H1 (cell line): ENCODE results near the gene EML1. TPM values are rescaled to one million over a fixed set of nuclear protein-coding genes. Genes with fewer than 3 reads are reported as not detected.

ENCODE experiments used
- CTCF ChIA-PET: fragments of 300-600 bp; sonication (Branson Sonifier 250); formaldehyde crosslinking; loops from one replicate; lab custom pipeline; 2021; ENCODE audit not compliant: partially characterized antibody; lab: Charles Lee
- POLR2A ChIA-PET: fragments of 300-600 bp; sonication (Branson Sonifier 250); formaldehyde crosslinking; loops from one replicate; lab custom pipeline; 2021; ENCODE audit warnings: inconsistent platforms; ENCODE audit not compliant: partially characterized antibody; lab: Charles Lee
- DNase-seq, 2 experiments: peaks; one replicate each; pipeline versions ENCODE4 v3.0.0 to v3.0.0-alpha.2; 2010 to 2022; ENCODE audit warnings: low spot score in 2 of 2, low read depth in 1 of 2, mixed read lengths in 1 of 2
- FAIRE-seq: peaks from 2 replicates; lab custom pipeline; 2011; peaks lifted over from hg19 to GRCh38; lab: Jason Lieb, UNC
- H2AFZ ChIP-seq: 2 replicates; pipeline ENCODE4 v1.8.1; 2012; ENCODE audit warnings: low read length, inconsistent platforms
- H2AK5ac ChIP-seq: 2 replicates; pipeline ENCODE4 v1.6.1; 2013; ENCODE audit warnings: low read depth, low read length
- H2BK120ac ChIP-seq: replicated peaks from 2 replicates; pipeline ENCODE3; 2013; ENCODE audit warnings: low read depth, low read length, inconsistent platforms
- H2BK12ac ChIP-seq: 2 replicates; pipeline ENCODE4 v1.6.1; 2013; ENCODE audit warnings: low read depth, low read length
- H2BK15ac ChIP-seq: 2 replicates; pipeline ENCODE4 v1.6.1; 2013; ENCODE audit warnings: low read length
- H2BK20ac ChIP-seq: 2 replicates; pipeline ENCODE4 v1.6.1; 2013; ENCODE audit warnings: low read length
- H2BK5ac ChIP-seq: 2 replicates; pipeline ENCODE4 v1.6.1; 2013; ENCODE audit warnings: low read depth, low read length
- H3K14ac ChIP-seq: 2 replicates; pipeline ENCODE4 v1.6.1; 2013; ENCODE audit warnings: inconsistent platforms; ENCODE audit not compliant: insufficient read length
- H3K18ac ChIP-seq: 2 replicates; pipeline ENCODE4 v1.6.1; 2013; ENCODE audit warnings: low read length; ENCODE audit errors: extremely low read depth
- H3K23ac ChIP-seq: 2 replicates; pipeline ENCODE4 v1.6.1; 2013; ENCODE audit warnings: inconsistent platforms; ENCODE audit not compliant: insufficient read length
- H3K23me2 ChIP-seq: 2 replicates; pipeline ENCODE4 v1.6.1; 2013; ENCODE audit warnings: low read depth, low read length
- H3K27ac ChIP-seq: 2 replicates; pipeline ENCODE4 v1.6.1; 2011; ENCODE audit warnings: low read depth, low read length, inconsistent platforms
- H3K27me3 ChIP-seq, 4 experiments: replicated peaks in 1 of 4; 1 replicate in 1 of 4; 2 replicates in 3 of 4; pipeline versions ENCODE4 v1.6.1 to v1.8.1; 2011 to 2013; ENCODE audit warnings: low read length in 3 of 4, mild to moderate bottlenecking in 3 of 4, inconsistent platforms in 2 of 4, mixed read lengths in 2 of 4, moderate library complexity in 1 of 4; ENCODE audit not compliant: control insufficient read depth in 3 of 4, insufficient read depth in 3 of 4; ENCODE audit errors: extremely low read depth in 1 of 4
- H3K36me3 ChIP-seq, 4 experiments: 2 replicates each; pipeline versions ENCODE4 v1.6.1 to v1.8.1; 2011 to 2013; ENCODE audit warnings: mild to moderate bottlenecking in 4 of 4, low read length in 3 of 4, moderate library complexity in 2 of 4, control low read depth in 1 of 4, inconsistent platforms in 1 of 4; ENCODE audit not compliant: insufficient read depth in 4 of 4, control insufficient read depth in 2 of 4
- H3K4ac ChIP-seq: replicated peaks from 2 replicates; pipeline ENCODE3; 2013; ENCODE audit warnings: low read length, low read depth, mixed read lengths, inconsistent platforms; ENCODE audit not compliant: insufficient read length
- H3K4me1 ChIP-seq, 4 experiments: replicated peaks in 1 of 4; 1 replicate in 1 of 4; 2 replicates in 3 of 4; pipeline versions ENCODE4 v1.6.1 to v1.8.1; 2011 to 2013; ENCODE audit warnings: low read length in 3 of 4, inconsistent platforms in 2 of 4, mixed read lengths in 1 of 4; ENCODE audit not compliant: insufficient read depth in 4 of 4, control insufficient read depth in 3 of 4
- H3K4me2 ChIP-seq, 2 experiments: 2 replicates each; pipeline versions ENCODE4 v1.6.1 to v1.8.1; 2011 to 2013; ENCODE audit warnings: low read depth in 2 of 2, low read length in 2 of 2, control low read depth in 1 of 2, inconsistent platforms in 1 of 2, mild to moderate bottlenecking in 1 of 2; ENCODE audit not compliant: insufficient read depth in 1 of 2
- H3K4me3 ChIP-seq, 4 experiments: fragments of 200-600, 300-600 bp in 1 of 4; sonication (generic), shearing (Covaris generic), sonication (Bioruptor Twin) in 1 of 4; 2 replicates each; pipeline versions ENCODE4 v1.5.1 to v1.8.1; 2011 to 2016; ENCODE audit warnings: low read length in 4 of 4, low read depth in 3 of 4, control low read depth in 2 of 4, inconsistent platforms in 2 of 4, mild to moderate bottlenecking in 2 of 4, mixed read lengths in 1 of 4, moderate library complexity in 1 of 4; ENCODE audit not compliant: insufficient read depth in 2 of 4; ENCODE audit errors: extremely low read depth in 1 of 4
- H3K56ac ChIP-seq: replicated peaks from 2 replicates; pipeline ENCODE3; 2013; ENCODE audit warnings: low read depth, mild to moderate bottlenecking, mixed read lengths, low read length, inconsistent platforms; ENCODE audit not compliant: insufficient read length
- H3K79me1 ChIP-seq: 2 replicates; pipeline ENCODE4 v1.6.1; 2013; ENCODE audit warnings: low read depth, low read length, control low read depth
- H3K79me2 ChIP-seq, 2 experiments: 2 replicates each; pipeline versions ENCODE4 v1.6.1 to v1.8.1; 2012 to 2013; ENCODE audit warnings: low read length in 2 of 2, mild to moderate bottlenecking in 2 of 2, inconsistent platforms in 1 of 2; ENCODE audit not compliant: insufficient read depth in 2 of 2, control insufficient read depth in 1 of 2
- H3K9ac ChIP-seq, 4 experiments: replicated peaks in 1 of 4; 1 replicate in 1 of 4; 2 replicates in 3 of 4; pipeline versions ENCODE4 v1.6.1 to v1.8.1; 2011 to 2013; ENCODE audit warnings: low read depth in 3 of 4, low read length in 3 of 4, control low read depth in 2 of 4, mild to moderate bottlenecking in 2 of 4, moderate library complexity in 2 of 4, inconsistent platforms in 1 of 4; ENCODE audit errors: extremely low read depth in 1 of 4
- H3K9me3 ChIP-seq, 2 experiments: 2 replicates each; pipeline versions ENCODE4 v1.6.1 to v1.8.1; 2012 to 2013; ENCODE audit warnings: mild to moderate bottlenecking in 2 of 2, moderate library complexity in 2 of 2, control low read depth in 1 of 2, inconsistent platforms in 1 of 2, low read depth in 1 of 2, low read length in 1 of 2, mixed read lengths in 1 of 2; ENCODE audit not compliant: insufficient read depth in 2 of 2
- H4K20me1 ChIP-seq, 2 experiments: replicated peaks in 1 of 2; 2 replicates each; pipeline versions ENCODE3 to v1.8.1; 2011 to 2013; ENCODE audit warnings: inconsistent platforms in 2 of 2, low read length in 2 of 2, mild to moderate bottlenecking in 1 of 2; ENCODE audit not compliant: insufficient read depth in 2 of 2, control insufficient read depth in 1 of 2
- H4K5ac ChIP-seq: 2 replicates; pipeline ENCODE4 v1.6.1; 2013; ENCODE audit warnings: low read length, low read depth, mixed read lengths, inconsistent platforms; ENCODE audit not compliant: insufficient read length
- H4K8ac ChIP-seq: 2 replicates; pipeline ENCODE4 v1.8.0; 2013; ENCODE audit warnings: mild to moderate bottlenecking, moderate library complexity, low read length, inconsistent platforms; ENCODE audit not compliant: insufficient read depth; ENCODE audit errors: extremely low read depth
- H4K91ac ChIP-seq: replicated peaks from 2 replicates; pipeline ENCODE3; 2013; ENCODE audit warnings: low read length, mixed read lengths, inconsistent platforms; ENCODE audit not compliant: insufficient read length
- CREB1 ChIP-seq: IDR thresholded peaks from 2 replicates; pipeline ENCODE4 v1.6.1; 2012; ENCODE audit warnings: inconsistent platforms
- PHF8 ChIP-seq: fragments of 200-600 bp; sonication (generic); conservative IDR thresholded peaks from 2 replicates; pipeline ENCODE4 v1.7.1; 2012; ENCODE audit warnings: low read depth, mild to moderate bottlenecking, inconsistent platforms, low read length, moderate library complexity
- TCF12 ChIP-seq: IDR thresholded peaks from 2 replicates; pipeline ENCODE4 v1.6.1; 2011; ENCODE audit warnings: low read depth, mild to moderate bottlenecking, low read length
- WGBS, 2 experiments: shearing (Covaris generic) in 1 of 2; methylation state at CpG; one replicate each; pipeline versions ENCODE4 v1.1.6 to v1.1.7; 2013 to 2015; ENCODE audit warnings: low lambda C conversion rate in 2 of 2, mixed read lengths in 2 of 2, inconsistent platforms in 1 of 2, low coverage in 1 of 2, missing lambda C conversion rate in 1 of 2; ENCODE audit not compliant: insufficient replicate concordance in 2 of 2, insufficient coverage in 1 of 2, insufficient read length in 1 of 2; ENCODE audit errors: extremely low coverage in 1 of 2, missing lambda C conversion rate in 1 of 2; 5-methylcytosine and 5-hydroxymethylcytosine counted together
- polyA plus RNA-seq, 7 experiments: library from polyadenylated mRNA; depleted of rRNA in 3 of 7; stranded (reverse) in 5 of 7; unstranded in 2 of 7; fragments of >200 nt in 5 of 7; fragments of 200-250 nt in 2 of 7; gene quantifications; 1 replicate in 5 of 7; 2 replicates in 1 of 7; 4 replicates in 1 of 7; pipeline versions ENCODE4 v1.2.1 to v1.2.3, GENCODE V29; 2011 to 2013; ENCODE audit warnings: missing spikeins in 2 of 7, mixed read lengths in 2 of 7
- total RNA-seq: library from RNA; stranded (reverse); fragmentation: NEBNext Ultra II Directional; extraction: Animal tissue kit (Norgen Biotek cat#: 25700); gene quantifications from 2 replicates; pipeline ENCODE4 v1.2.1, GENCODE V29; 2021

EML1 gene
- total and polyA plus RNA-seq, 2 of the 8 experiments (the other 6 are each of a cell fraction or from before 2014, with no cell fraction given), result 11.1 to 24.7 TPM

- no peaks in the 10 kb centered on the region for H3K9me3 ChIP-seq
- no peak overlapping the region for H2BK12ac ChIP-seq
- H4K91ac ChIP-seq, result no peak overlapping the region
- peaks cover 0 to 17% (median 6%) of the 10 kb centered on the region in 4 experiments; a peak in 5 of 8 replicates for H3K36me3 ChIP-seq
- H2BK120ac ChIP-seq, result no peak overlapping the region
- H2BK5ac ChIP-seq, result no peak overlapping the region
- no peaks in the 10 kb centered on the region for H3K27me3 ChIP-seq
- FAIRE-seq, result no peak
- H2BK20ac ChIP-seq, result no peak overlapping the region
- WGBS, 2 experiments, result 92% methylated on average over 15 of the region's 15 CpGs; no CpG with 5 or more reads in 1 of the 2 experiments
- H3K14ac ChIP-seq, result no peak overlapping the region
- no peak overlapping the region for H3K23ac ChIP-seq
- H3K4me1 ChIP-seq, result peaks cover 0 to 2% (median 0%) of the 10 kb centered on the region in 4 experiments; a peak in 1 of 7 replicates
- CTCF ChIA-PET, result interaction anchor here (0.6 to 2.6 kb wide), 6 partner anchors 8 to 250 kb away, joined by 3 to 16 read pairs (median 3); no protein-coding TSS in a partner anchor
- H3K9ac ChIP-seq, result no peak overlapping the region
- H3K79me1 ChIP-seq, result no peaks in the 10 kb centered on the region
- H3K4me3 ChIP-seq, result no peak overlapping the region
- H3K27ac ChIP-seq, result no peak overlapping the region
- no peak for DNase-seq
- H3K23me2 ChIP-seq, result no peaks in the 10 kb centered on the region
- H3K79me2 ChIP-seq, result no peaks in the 10 kb centered on the region
- H3K18ac ChIP-seq, result no peak overlapping the region
- H4K8ac ChIP-seq, result no peak overlapping the region
- H4K20me1 ChIP-seq, result peaks cover 0 to 2% of the 10 kb centered on the region in 2 experiments
- no peak overlapping the region for H3K4ac ChIP-seq
- no peak overlapping the region for H3K4me2 ChIP-seq
- no peak for TF ChIP-seq CREB1
- no peak for TF ChIP-seq TCF12
- TF ChIP-seq PHF8, result no peak
- H2BK15ac ChIP-seq, result no peak overlapping the region
- H2AFZ ChIP-seq, result no peak overlapping the region
- H2AK5ac ChIP-seq, result no peak overlapping the region
- no peak overlapping the region for H4K5ac ChIP-seq
- POLR2A ChIA-PET, result no interaction called here
- H3K56ac ChIP-seq, result no peak overlapping the region
Measured at GRCh38 chr14:99938896-99939295, 145.7 kb downstream of the EML1 start.
